DMS153 (cell line): ENCODE data around the gene ZNF692.
A peak's percentile ranks its signal among the peaks of the same experiment; 100 is the strongest.
"Not testable (repeated sequence)": the region's sequence is repeated elsewhere in the genome, so short reads cannot be mapped to it uniquely, and the experiment has no call there.

Experiments
- DNase-seq: peaks from one replicate; lab custom pipeline; 2025; lab: John Stamatoyannopoulos, UW

ZNF692 gene, protein sequence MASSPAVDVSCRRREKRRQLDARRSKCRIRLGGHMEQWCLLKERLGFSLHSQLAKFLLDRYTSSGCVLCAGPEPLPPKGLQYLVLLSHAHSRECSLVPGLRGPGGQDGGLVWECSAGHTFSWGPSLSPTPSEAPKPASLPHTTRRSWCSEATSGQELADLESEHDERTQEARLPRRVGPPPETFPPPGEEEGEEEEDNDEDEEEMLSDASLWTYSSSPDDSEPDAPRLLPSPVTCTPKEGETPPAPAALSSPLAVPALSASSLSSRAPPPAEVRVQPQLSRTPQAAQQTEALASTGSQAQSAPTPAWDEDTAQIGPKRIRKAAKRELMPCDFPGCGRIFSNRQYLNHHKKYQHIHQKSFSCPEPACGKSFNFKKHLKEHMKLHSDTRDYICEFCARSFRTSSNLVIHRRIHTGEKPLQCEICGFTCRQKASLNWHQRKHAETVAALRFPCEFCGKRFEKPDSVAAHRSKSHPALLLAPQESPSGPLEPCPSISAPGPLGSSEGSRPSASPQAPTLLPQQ

DNA sequence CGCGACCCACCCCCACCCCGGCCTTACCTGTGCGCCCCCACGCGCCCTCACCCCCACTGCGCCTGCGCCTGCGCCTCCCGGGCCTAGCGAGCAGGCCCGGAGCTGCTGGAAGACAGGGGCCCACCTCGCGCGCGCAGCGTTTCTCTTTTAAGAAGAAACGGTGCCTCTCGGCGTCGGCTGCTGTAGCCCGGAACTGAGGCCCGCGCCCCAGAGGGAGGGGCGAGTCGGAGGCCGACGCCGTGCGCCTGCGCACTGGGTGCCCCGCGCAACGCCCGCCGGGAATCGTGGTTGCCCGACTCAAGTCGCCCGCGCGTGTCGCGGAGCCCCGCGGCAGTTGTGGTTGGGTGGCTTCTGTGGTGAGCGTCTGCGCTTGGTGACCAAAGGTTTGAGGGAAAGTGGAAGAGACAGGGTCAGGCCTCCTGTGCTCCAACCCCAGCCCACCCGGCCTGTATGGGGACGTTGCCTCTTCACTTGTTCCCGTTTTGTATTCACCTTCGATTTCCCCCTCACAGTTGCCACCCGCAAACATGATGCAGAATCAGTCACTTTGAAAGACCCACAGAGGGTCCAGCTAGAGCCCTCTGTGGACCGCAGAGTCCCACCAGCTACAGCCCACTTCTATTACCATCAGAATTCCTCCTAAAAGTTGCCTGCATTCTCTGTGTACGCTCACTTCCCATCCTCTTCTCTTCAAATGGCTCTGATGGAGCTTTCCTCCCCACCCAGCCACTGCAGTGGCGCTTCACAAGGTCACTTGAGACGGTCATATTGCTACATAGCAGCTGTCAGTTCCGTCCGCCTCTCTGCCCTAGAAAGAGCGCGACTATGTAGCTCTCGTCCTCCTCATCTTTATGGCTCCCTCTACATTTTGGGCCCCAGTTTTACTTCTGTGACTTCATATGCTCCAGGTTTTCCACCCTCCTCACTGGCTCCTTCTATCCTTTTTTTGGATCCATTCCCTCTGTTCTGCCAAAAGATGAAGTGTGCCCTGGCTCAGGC, at the start of gene ZNF692:
Gene ZNF692, minus strand, starts transcription at position 195 of the 999 bp plus-strand sequence. CDS start 776 bp downstream, outside the sequence.
- DNase-seq, result peak; percentile 97

DNA sequence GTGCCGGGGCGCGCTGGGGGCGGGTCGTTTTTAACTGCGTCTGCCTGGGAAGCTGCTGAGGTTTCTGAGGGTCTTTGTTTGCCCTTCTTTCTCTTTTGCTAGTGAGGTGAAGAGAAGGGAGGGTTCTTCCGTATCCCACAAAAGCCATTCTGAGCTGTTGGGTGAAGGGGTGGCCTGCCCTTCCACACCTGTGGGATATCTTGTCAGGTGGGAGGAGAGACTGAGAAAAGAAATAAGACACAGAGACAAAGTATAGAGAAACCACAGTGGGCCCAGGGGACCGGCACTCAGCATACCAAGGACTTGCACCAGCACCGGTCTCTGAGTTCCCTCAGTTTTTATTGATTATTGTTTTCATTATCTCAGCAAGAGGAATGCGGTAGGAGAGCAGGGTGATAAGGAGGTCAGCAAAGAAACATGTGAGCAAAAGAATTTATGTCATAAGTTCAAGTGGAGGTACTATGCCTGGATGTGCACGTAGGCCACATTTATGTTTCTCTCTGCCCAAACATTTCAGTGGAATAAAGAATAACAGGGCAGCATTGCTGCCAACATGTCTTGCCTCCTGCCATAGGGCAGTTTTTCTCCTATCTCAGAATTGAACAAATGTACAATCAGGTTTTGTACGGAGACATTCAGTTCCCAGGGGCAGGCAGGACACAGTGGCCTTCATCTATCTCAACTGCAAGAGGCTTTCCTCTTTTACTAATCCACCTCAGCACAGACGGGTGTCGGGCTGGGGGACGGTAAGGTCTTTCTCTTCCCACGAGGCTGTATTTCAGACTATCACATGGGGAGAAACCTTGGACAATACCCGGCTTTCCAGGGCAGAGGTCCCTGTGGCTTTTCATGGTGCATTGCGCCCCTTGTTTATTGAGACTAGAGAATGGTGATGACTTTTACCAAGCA, 48.1 kb upstream of the ZNF692 start:
- DNase-seq, result no peak

DNA sequence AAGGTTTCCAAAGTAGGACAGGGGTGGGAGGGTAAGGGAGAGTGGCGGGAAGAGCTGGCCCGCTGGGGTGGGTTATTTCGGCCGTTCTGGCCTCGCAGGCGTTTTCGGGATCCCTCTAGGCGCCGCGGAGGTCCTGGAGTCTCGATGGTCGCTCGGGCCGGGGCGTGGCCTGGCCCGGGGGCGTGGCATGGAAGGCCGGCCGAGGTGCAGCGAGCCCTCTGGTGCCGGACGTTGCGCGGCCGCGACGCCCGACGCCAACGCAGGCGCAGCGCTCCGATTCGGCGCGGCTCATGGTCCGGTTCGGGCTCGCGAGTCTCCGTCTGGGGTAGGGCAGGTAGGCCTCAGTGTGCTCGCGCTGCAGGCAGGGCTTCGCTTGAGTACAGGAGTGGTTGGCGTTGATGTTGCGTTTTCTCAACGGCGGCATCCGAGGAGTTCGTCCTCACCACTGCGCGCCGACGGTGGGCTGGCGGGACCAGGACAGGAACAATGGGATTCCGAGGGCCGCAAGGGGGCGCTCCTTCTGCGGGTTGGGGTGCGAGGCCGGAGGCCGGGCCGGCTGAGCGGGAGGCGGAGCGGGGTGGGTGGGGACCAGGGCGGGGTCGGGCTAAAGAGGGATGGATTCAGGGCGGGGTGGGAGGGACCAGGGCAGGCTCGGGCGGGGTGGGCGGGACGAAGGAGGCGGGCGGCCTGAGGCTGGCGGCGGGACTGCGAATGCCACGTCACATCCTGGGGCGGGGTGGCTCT, 47.3 kb upstream of the ZNF692 start, which contains the start of gene PGBD2:
Gene PGBD2, plus strand, starts transcription at position 227 of the 744 bp plus-strand sequence. CDS start 7,628 bp downstream, outside the sequence.
- peak; percentile 87 for DNase-seq

DNA sequence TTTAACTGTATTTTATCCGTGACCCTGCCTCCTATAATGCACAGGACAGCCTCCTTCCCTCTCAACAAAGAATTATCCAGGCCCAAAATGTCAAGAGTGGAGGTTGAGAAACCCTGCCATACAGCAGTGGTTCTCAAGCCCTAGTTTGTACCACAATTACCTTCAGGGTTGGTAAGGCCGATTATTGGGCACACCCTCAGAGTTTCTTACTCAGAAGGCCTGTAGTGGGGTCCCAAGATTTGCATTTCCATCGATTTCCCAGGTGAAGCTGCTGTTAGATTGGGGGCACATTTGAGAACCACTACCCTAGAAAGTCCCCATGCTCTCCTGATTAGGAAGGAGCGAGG, 46.8 kb upstream of the ZNF692 start:
- no peak for DNase-seq

DNA sequence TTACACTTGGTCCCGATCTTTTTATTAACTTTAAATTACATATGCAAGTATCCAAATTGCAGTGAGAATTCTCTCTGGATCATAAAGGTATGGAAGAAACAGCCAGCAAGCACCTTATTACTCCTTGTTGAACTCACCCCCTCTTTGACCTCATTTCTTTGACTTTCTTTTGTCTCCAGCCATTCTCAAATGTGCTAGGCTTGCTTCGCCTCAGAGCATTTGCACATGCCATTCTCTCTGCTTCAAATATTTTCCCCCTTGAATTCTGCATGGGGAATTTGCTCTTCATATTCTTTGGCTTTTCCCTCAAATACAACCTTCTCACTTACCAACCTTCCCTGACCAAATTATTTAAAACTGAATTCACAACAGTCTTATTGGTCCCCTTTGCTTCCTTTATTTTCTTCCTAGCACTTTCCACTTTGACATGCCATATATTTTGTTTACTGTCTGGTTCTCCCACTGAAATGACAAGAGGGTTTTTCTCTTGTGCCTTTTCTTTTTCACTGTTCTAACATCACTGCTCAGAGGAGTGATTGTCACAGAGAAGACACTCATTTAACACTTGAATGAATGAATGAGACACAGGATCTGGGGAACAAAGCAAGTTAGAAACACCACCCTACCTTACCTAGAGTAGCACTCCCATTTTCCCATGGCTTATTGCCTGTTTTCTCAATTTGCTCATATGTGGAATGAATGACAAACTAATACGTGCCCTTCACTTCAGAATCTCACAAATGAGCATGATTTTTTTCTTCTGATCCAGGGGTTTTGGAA, 45.7 kb upstream of the ZNF692 start:
- DNase-seq, result no peak

DNA sequence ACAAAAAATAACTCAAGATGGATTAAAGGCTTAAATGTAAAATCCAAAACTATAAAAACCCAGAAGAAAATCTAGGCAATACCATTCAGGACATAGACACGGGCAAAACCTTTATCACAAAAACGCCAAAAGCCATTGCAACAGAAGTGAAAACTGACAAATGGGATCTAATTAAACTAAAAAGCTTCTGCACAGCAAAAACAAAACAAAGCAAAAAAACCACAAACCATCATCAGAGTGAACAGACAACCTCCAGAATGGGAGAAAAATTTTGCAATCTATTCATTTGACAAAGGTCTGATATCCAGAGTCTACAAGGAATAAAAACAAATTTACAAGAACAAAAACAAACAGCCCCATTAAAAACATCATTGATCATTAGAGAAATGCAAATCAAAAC, 42.7 kb upstream of the ZNF692 start:
- no peak for DNase-seq

DNA sequence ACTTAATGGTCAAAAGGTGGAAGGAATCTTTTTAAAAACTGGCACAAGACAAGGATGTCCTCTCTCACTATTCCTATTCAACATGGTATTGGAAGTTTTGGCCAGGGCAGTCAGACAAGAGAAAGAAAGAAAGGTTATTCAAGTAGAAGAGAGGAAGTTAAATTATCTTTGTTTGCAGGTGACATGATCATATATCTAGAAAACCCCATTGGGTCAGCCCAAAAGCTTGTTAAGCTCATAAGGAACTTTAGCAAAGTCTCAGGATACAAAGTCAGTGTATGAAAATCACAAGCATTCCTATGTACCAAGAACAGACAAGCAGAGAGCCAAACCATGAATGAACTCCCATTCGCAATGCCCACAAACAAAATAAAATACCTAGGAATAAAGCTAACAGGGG, 41.8 kb upstream of the ZNF692 start:
- no peak for DNase-seq

DNA sequence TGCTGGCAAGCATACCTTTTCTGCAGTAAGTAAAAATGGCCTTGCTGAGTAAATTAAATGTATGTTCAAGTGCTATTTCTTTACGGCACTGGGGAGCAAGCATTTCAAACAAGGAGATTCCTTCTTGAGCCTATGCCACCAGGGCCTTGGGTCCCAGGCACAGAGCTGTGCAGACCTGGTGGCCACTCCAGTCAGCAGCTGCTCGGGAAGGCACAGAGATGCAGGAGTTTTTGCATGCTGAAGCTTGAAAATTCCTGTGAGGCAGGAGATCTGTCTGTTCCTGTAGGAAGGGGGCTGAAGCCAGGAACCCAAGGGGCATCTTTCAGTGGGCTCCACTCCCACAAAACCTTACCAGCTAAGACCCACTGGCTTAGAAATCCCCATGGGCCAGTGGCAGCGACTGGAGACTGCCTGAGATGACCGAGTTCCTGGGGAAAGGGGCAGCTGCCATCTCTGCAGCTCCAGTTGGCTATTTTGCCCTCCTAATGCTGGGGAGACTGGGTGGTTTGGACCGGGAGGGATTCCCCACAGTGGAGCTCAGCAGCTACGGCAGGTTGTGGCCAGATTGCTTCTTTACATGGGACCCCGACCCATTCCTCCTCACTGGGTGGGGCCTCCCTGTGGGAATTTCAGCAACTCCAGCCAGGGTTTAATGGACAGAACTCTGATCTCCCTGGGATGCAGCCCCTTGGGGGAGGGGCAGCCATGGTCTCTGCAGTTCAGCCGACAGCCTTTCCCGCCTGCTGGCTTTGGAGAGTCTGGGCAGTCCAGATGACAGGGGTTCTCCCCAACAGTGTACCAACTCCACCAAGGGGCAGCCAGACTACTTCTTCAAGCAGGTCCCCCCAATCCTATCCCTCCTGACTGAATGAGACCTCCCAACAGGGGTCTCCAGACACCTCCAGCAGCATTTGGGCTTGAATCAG, 38.8 kb upstream of the ZNF692 start:
- DNase-seq, result no peak

DNA sequence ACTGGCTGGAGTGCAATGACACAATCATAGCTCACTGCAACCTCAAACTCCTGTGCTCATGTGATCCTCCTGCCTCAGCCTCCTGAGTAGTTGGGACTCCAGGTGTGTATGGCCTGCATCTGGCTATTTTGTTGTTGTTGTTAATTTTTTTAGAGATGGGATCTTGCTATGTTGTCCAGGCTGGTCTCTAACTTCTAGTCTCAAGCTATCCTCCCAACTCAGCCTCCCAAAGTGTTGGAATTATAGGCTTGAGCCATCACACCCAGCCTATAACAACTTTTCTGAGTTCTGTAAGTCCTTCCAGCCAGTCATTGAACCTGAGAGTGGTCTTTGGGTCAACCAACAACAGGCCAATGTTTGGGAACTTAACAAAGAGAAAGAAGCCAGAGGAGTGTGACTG, 36.0 kb upstream of the ZNF692 start:
- no peak for DNase-seq

DNA sequence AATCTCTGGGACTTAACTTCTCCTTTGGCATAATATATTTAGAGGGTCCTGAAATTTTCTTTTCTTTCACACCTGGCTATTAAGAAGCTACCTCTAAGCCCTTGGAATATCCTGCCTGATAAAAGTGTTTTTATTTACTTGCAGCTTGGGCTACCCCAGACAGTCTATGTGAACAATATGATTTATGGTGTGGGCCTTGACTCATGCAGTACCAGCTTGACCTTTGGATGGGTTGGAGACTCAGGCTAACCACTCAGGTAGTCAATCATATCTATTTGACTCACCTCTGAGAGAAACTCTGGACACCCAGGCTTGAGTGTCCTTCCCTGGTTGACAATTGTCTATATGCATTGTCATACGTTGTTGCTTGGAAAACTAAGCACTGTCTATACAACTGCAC, 33.7 kb upstream of the ZNF692 start:
- DNase-seq, result no peak

DNA sequence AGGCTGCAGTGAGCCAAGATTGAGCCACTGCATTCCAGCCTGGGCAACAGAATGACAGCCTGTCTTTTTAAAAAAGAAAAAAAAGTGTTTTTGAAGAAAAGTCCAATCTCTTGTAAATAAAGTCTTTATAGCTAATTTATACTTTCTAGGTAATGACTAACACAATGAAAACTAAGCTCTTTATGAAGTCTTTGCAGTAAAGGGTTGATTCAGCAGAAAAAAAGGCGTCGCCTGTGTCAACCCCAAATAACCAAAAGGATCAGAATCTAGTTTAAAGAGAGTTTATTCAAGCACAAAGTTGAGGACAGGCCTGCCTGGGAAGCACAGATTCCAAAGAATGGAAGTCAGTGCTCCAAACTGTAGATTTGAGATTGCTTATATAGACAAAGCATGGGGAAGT, 32.9 kb upstream of the ZNF692 start:
- DNase-seq, result no peak

DNA sequence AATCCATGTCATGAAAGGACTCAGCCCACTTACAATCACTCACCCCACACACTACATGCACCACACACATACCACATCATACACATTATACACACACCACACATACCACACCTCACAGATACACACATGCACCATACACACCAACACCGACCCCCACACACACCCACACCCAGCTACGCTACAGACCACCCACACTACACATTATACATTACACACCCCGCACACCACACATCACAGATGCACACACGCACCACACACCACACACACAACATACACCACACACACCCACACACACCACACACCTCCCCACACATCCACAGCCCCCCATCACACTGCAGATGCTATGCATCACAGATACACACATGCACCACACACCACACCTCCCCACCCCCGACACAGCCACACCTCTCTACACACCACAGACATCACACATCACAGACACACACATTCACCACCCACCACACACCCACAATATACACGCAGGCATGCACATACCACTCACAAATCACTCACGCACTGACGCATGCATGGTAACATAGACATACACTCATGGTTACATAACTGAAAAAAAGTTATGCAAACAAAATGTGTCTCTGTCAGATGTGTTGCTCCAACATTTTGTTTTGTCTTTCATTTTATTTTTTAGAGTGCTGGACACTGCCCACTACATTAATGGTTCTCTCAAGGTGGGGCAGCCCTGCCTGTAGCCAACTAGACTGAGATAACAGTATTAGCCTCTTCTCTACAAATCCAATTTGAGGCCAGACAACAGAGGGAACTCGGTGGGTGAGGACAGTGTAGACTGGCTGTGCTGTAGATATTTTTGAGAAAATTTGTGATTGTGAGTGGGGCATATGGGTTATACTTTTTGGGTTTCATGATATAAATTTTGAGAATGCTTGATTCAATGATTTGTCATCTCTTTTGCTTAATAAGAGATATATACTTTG, 31.9 kb upstream of the ZNF692 start:
- DNase-seq, result no peak

DNA sequence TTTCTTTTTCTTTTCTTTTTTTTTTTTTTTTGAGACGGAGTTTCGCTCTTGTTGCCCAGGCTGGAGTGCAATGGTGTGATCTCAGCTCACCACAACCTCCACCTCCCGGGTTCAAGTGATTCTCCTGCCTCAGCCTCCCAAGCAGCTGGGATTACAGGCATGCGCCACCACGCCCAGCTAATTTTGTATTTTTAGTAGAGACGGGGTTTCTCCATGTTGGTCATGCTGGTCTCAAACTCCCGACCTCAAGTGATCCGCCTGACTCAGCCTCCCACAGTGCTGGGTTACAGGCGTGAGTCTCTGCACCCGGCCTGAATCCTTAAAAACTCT, 31.0 kb upstream of the ZNF692 start:
- not testable (repeated sequence) for DNase-seq

DNA sequence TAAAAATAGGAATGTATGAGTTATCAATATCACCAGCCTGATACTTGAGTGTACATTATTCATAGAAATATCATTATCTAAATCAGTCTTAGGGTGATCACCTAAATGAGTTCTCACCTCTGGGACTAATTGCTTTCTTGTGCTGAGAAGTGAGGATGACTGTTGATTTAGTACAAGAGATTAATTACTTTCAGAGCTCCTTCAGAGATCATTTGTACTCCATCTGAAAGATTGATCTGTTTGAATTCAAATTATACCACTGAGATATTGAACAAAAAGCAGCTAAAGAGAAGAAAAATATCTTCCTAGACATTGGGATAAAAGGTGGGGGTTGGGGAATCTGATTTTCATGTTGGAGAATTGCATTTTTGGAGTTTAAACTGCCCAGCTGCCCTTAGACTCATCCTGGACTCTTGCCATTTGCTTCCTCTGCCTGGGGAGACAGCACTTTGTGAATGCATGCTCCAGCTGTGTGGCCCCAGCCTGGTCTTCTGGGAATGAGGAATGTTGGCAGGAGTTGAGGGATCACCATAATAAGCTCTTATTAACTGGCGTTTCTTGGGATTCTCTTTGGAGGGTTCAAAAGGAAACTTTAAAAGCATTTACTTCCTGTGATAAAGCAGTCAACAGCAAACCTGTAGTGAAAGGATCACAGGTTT, 27.5 kb upstream of the ZNF692 start:
- DNase-seq, result no peak

DNA sequence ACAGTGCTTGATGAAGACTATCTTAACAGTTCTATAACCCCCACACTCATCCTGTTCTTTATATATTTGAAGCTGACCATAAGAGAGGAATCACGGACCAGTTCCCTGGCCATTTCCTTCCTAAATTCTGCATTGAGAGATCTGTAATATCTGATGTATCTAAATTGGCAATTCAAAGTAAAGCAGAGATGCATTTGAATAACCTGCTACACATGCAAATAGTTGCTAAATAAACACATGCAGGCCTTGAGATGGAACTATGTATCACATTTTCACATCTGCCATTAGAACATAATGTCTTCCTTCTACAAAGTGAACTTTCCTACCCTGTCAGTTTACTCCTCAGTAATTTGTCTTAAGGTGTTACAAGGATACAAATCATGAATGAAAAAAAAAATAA, 26.8 kb upstream of the ZNF692 start:
- DNase-seq, result no peak

DNA sequence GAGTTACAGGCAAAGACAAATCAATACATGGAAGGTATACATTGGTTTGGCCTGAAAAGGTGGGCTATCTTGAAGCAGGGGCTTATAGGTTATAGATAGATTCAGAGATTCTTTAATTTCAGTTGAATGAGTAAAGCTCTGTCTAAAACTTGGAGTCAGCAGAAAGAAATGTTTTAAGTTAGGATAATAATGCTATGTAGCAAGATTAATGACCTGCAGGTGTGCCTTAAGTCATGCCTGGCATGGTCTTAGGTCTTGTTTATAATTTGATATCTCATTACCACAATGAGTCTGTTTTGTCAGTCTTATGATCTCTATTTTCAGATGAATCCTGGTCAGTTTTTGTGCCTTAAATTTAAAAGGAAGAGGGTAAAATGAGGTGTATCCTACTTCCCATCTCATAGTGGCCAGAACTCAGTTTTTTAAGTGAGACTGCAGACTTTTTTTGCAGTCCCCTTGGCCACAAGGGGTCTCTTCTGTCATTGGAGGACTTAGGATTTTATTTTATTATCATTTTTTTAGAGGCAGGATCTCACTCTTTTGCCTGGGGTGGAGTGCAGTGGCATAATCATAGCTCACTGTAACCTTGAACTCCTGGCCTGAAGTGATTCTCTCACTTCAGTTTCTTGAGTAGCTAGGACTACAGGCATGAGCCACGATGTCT, 25.9 kb upstream of the ZNF692 start:
- no peak for DNase-seq

DNA sequence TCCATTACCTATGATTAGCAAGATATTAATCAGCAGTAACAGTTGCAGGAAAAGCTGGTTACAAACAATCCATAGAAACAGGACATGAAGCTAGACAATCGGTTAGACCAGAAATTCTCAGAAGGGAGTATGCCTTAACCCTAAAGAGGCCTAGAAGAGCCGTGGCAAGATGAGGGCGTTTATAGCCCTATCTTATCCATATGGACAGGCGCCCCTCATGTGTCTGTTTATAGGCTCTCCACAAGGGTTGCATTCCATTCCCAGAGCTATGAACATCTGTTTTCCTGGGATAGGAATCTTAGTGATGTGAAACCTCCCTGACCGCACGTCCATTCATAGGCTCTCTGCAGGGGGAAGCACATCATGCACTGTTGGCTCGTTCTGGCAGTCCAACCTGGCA, 23.5 kb upstream of the ZNF692 start:
- DNase-seq, result not testable (repeated sequence)
